Islet precursor cell (in vitro differentiated cells): ENCODE results near the gene DNAI2.

ENCODE experiments used
- DNase-seq: peaks from one replicate; pipeline ENCODE4 v3.0.0-alpha.2; 2018

Gene DNAI2

DNA sequence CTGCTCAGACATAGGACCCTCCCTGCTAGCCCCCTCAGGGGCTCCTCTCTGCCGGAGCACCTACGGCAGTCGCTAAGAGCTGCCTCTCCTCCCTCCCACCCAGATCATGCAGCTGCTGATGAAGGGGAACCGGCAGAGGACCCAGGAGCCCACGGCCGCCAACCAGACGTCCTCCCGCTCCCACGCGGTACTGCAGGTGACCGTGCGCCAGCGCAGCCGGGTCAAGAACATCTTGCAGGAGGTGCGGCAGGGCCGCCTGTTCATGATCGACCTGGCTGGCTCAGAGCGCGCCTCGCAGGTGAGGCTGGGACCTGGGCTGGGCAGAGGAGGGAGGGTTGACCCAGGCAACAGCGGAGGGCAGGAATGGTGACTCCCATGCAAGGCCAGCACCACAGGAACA lies 70.6 kb downstream of the DNAI2 start:
- DNase-seq = no peak

GRCh38 chr17:74345433-74346241 lies 71.6 kb downstream of the DNAI2 start:
- no peak for DNase-seq

- DNase-seq = no peak
Measured at GRCh38 chr17:74347646-74348045, 73.6 kb downstream of the DNAI2 start.

DNA sequence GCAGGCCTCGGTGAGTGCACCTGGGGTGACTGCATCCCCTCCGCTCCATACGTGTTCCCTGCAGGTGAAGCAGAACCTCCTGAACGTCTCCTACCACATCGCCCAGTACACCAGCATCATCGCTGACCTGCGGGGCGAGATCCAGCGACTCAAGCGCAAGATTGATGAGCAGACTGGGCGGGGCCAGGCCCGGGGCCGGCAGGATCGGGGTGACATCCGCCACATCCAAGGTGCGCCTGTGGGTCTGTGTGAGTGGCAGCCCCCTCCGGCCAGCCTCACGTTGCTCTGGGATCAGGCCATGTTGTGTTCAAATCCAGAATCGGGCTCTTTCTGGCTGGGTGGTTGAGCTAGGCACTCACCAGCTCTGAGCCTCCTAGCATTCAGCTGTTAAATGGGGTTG lies 75.1 kb downstream of the DNAI2 start:
- DNase-seq = no peak

GRCh38 chr17:74350486-74350885 lies 76.5 kb downstream of the DNAI2 start:
- no peak for DNase-seq

GRCh38 chr17:74351552-74352210 lies 77.6 kb downstream of the DNAI2 start:
- peak; percentile 78 for DNase-seq

DNA sequence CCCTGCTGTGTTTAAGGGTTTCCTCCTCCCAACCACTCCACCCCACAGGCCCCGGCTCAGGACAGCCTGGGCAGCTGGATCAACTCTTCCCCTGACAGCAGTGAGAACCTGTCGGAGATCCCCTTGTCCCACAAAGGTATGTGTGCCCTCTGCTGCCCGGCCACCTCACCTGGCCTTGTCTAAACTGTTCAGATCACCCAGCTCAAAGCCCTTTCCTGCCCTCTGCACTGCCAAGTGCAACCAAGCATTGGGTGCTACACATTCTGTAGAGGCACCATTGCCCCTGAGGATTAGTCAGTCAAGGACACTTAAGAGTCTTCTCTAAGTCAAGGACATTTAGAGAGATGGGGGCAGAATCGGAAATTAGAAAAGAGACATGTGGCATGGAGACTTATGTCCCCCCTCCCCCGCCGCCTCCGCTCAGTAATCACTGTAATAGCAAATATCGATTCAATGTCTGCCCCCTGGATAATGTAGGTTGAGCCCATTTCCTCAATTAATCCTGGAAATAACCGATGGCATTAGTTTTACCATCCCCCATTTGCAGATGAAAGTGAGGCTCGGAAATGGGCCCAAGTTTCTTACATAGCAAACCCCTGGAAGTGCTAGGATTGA lies 79.5 kb downstream of the DNAI2 start:
- DNase-seq = no peak

DNA sequence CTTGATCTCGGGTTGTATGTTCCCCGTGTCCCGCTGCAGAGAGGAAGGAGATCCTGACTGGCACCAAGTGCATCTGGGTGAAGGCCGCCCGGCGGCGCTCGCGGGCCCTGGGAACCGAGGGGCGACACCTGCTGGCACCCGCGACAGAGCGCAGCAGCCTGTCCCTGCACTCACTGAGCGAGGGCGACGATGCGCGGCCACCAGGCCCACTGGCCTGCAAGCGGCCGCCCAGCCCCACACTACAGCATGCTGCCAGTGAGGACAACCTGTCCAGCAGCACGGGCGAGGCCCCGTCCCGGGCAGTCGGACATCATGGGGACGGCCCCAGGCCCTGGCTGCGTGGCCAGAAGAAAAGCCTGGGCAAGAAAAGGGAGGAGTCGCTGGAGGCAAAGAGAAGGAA lies 80.1 kb downstream of the DNAI2 start:
- peak; percentile 93 for DNase-seq

GRCh38 chr17:74354561-74354960 lies 80.5 kb downstream of the DNAI2 start:
- no peak for DNase-seq

GRCh38 chr17:74355065-74355464 lies 81.0 kb downstream of the DNAI2 start:
- no peak for DNase-seq

GRCh38 chr17:74356646-74357465 lies 82.8 kb downstream of the DNAI2 start:
- DNase-seq = no peak

GRCh38 chr17:74357466-74357809 lies 83.4 kb downstream of the DNAI2 start:
- no peak for DNase-seq

- no peak for DNase-seq
Measured at GRCh38 chr17:74358697-74359096, 84.7 kb downstream of the DNAI2 start.

- DNase-seq = no peak
Measured at GRCh38 chr17:74359916-74360315, 85.9 kb downstream of the DNAI2 start.

DNA sequence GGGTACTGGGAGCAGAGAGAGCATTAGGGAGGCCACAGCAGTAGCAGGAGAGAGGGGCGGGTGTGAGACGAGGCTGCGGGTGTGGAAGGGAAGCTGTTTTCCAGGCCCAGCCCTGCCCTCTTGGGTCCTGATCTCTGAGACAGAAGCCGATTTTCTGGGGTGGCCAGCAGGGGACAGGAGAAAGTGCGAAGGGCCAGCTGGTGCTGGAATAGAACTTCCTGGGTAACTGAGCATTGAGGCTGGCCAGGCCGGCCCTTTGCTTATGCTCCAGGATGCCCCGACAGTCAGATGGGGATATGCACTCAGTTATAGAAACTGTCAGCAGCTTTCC lies 86.8 kb downstream of the DNAI2 start:
- DNase-seq = no peak

DNA sequence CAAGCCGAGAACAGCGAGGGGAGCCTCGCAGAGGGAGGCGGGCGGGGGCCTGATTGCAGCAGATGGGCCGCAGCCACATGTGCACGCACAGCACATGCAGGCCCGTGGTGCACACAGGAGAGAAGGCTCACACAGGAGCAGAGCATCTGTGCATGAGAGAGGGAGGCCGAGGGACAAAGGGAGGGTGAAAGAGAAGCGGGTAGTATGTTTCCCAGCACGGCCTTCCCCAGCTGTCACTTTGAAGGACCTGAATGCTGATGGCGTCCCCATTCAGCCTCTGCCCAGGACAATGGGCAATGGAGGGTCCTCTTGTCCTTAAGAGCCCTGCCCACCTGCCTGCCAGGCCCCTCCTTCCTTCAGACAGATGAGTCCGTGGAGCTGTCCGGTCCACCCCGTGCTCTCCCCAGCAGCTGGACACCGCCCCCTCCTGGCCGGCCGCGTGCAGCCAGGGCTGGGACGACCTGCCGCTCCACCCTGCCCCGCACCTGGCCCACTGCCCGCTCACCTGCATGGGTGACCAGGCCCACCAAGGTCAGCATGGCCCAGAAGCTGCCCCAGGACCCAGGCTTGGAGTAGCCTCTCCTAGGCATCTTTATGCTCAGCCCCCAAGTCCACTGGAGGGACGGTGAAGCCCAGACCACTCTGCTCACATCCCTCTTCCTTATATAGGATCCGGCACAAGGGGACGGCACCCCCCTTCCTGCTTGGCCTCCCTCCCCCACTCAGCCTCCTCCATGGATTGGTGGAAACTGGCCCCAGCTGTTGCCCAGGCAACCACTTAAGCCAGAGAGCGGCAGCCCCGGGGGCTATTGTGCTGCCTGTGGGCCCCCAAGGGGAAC lies 87.4 kb downstream of the DNAI2 start, which contains the start of gene BTBD17:
Gene BTBD17, minus strand, starts transcription at position 639 of the 839 bp plus-strand sequence. Its CDS starts 49 bp downstream, at position 590.
- peak; percentile 92 for DNase-seq

GRCh38 chr17:74362069-74362405 lies 88.0 kb downstream of the DNAI2 start:
- DNase-seq = no peak

DNA sequence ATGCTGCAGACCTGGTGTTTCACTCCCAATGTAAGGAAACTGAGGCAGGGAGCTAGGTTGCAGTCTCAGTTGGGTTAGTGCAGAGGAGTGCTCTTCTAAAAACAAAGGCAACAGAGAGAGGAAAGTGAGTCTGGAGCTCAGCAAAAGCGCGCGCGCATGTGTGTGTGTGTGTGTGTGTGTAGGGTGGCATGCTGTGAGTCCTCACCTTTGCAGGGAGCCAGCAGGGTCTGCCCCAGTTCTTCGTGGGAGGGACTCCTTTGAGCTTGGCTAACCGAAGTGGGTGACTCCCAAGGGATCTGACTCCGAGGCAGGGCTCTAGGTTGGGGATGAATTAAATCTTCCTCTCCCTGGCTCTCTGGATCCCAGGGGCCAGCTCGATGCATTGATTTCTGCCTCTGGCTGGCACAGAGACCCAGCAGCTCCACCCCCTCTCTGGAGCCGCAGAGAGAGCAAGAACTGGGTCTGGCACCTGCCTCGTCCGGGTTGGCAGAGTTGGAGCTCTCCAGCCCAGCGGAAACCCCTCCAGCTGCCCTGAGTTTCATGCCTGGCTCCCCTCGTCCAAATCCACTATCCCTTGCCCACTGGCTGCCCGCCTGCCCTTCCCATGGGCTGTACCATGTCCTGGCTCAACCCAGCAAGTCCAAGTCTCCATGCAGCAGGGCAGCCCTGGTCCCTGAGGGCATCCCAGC lies 88.9 kb downstream of the DNAI2 start:
- no peak for DNase-seq
